Measurements from ENCODE around the gene CCDC177.

DNA sequence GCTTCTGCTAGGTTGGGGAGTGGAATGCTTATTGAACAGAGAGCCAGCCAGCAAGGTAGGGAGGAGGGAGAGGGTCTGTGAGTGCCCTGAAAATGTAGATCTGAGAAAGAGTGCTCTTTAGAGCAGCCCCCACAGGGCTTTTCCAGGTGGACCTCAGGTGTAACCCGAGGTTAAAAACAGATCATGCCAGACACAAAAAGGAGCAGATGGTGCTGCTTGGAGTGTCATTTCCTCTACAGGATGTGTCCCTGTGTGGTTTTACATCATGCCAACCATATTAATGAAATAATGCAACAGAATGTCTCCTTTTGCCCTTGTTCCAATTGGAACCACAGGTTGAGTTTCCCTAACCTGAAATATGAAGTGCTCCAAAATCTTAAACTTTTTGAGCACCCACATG, 43.1 kb upstream of the CCDC177 start:
- no peak for TF ChIP-seq EZH2 (IDR thresholded peaks at IDR 0.05; ENCODE audit: low read length, missing control alignments)
- TF ChIP-seq, protein P1, sequence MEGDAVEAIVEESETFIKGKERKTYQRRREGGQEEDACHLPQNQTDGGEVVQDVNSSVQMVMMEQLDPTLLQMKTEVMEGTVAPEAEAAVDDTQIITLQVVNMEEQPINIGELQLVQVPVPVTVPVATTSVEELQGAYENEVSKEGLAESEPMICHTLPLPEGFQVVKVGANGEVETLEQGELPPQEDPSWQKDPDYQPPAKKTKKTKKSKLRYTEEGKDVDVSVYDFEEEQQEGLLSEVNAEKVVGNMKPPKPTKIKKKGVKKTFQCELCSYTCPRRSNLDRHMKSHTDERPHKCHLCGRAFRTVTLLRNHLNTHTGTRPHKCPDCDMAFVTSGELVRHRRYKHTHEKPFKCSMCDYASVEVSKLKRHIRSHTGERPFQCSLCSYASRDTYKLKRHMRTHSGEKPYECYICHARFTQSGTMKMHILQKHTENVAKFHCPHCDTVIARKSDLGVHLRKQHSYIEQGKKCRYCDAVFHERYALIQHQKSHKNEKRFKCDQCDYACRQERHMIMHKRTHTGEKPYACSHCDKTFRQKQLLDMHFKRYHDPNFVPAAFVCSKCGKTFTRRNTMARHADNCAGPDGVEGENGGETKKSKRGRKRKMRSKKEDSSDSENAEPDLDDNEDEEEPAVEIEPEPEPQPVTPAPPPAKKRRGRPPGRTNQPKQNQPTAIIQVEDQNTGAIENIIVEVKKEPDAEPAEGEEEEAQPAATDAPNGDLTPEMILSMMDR (conservative IDR thresholded peaks at IDR 0.05 in 1 of 2, IDR thresholded peaks at IDR 0.05 in 1 of 2; ENCODE audit: low read depth in 1 of 2, low read length in 2 of 2) = no peak

Measured in fibroblast of lung (primary cell).